WTC11 (cell line): ENCODE data around the gene BFAR. TPM values are rescaled to one million over a fixed set of nuclear protein-coding genes. Genes with fewer than 3 reads are reported as not detected.
"Not testable (repeated sequence)": the region's sequence is repeated elsewhere in the genome, so short reads cannot be mapped to it uniquely, and the experiment has no call there.

Experiments used
- ATAC-seq: fragments of 200-7000 bp; cut with Tn5 transposase; 2 replicates; pipeline ENCODE4 v1.10.0; 2021; ENCODE audit warnings: mild to moderate bottlenecking, moderate library complexity
- CTCF ChIA-PET: fragments of 300-600 bp; sonication (Branson Sonifier 250); formaldehyde crosslinking; loops from one replicate; lab custom pipeline; 2021; ENCODE audit warnings: antibody characterized with exemption; lab: Charles Lee
- POLR2A ChIA-PET: fragments of 350-600 bp; sonication (Branson Sonifier 250); formaldehyde crosslinking; loops from one replicate; lab custom pipeline; 2021; ENCODE audit warnings: antibody characterized with exemption; lab: Charles Lee
- DNase-seq: peaks from one replicate; pipeline ENCODE4 v3.0.0; 2021; ENCODE audit warnings: low spot score
- H3K27ac Mint-ChIP-seq: 2 replicates; pipeline ENCODE4 v1.8.0; 2021; ENCODE audit warnings: mixed read lengths
- H3K27me3 Mint-ChIP-seq: 2 replicates; pipeline ENCODE4 v1.8.0; 2021; ENCODE audit warnings: low read depth, mild to moderate bottlenecking, moderate library complexity, mixed read lengths
- H3K36me3 Mint-ChIP-seq: 2 replicates; pipeline ENCODE4 v1.8.0; 2021; ENCODE audit warnings: mixed read lengths
- H3K4me1 Mint-ChIP-seq: 2 replicates; pipeline ENCODE4 v1.8.0; 2022; ENCODE audit warnings: mixed read lengths
- H3K4me3 Mint-ChIP-seq: 2 replicates; pipeline ENCODE4 v1.8.0; 2021; ENCODE audit warnings: mild to moderate bottlenecking, moderate library complexity, mixed read lengths
- H3K9me3 Mint-ChIP-seq: 2 replicates; pipeline ENCODE4 v1.8.0; 2021; ENCODE audit warnings: mixed read lengths
- FOXK1 ChIP-seq: sonication (generic); formaldehyde crosslinking; IDR thresholded peaks from 2 replicates; pipeline ENCODE4 v1.8.0; 2022; ENCODE audit warnings: mild to moderate bottlenecking, moderate library complexity, missing genetic modification reagents
- GTF2I ChIP-seq: fragments of 250-450 bp; sonication (Bioruptor Pico); conservative IDR thresholded peaks from 2 replicates; pipeline ENCODE4 v1.4.0; 2021; ENCODE audit warnings: mild to moderate bottlenecking
- MYBL2 ChIP-seq: sonication (generic); formaldehyde crosslinking; IDR thresholded peaks from 2 replicates; pipeline ENCODE4 v1.8.1; 2023; ENCODE audit warnings: mild to moderate bottlenecking, moderate library complexity, missing genetic modification reagents
- ZNF263 ChIP-seq: sonication (generic); formaldehyde crosslinking; IDR thresholded peaks from 2 replicates; pipeline ENCODE4 v1.8.1; 2022; ENCODE audit warnings: low read depth, mild to moderate bottlenecking, moderate library complexity, missing genetic modification reagents
- ZNF317 ChIP-seq: sonication (generic); formaldehyde crosslinking; IDR thresholded peaks from 2 replicates; pipeline ENCODE4 v1.8.1; 2023; ENCODE audit warnings: low read depth, mild to moderate bottlenecking, moderate library complexity, missing genetic modification reagents, borderline replicate concordance
- ZNF423 ChIP-seq: fragments of 250-450 bp; sonication (Bioruptor Pico); IDR thresholded peaks from 2 replicates; pipeline ENCODE4 v2.1.2; 2022; ENCODE audit warnings: mild to moderate bottlenecking, moderate library complexity
- ZNF671 ChIP-seq: fragments of 250-450 bp; sonication (Bioruptor Pico); IDR thresholded peaks from 2 replicates; pipeline ENCODE4 v1.8.0; 2021; ENCODE audit warnings: mild to moderate bottlenecking
- total RNA-seq: library from RNA; stranded (reverse); gene quantifications from 3 replicates; pipeline ENCODE4 v1.2.3, GENCODE V29; 2021
- TF ChIP-seq, protein P1 (sequence below): sonication (generic); formaldehyde crosslinking; IDR thresholded peaks from 2 replicates; pipeline ENCODE4 v1.8.0; 2023; ENCODE audit warnings: missing genetic modification reagents, mild to moderate bottlenecking, borderline replicate concordance
- TF ChIP-seq, protein P2 (sequence below): sonication (generic); formaldehyde crosslinking; IDR thresholded peaks from 2 replicates; pipeline ENCODE4 v1.8.0; 2022; ENCODE audit warnings: mild to moderate bottlenecking, missing genetic modification reagents
- TF ChIP-seq, protein P3 (sequence below): sonication (generic); formaldehyde crosslinking; IDR thresholded peaks from 2 replicates; pipeline ENCODE4 v1.8.1; 2023; ENCODE audit warnings: mild to moderate bottlenecking, missing genetic modification reagents, moderate library complexity
- TF ChIP-seq, protein P4 (sequence below): sonication (generic); formaldehyde crosslinking; IDR thresholded peaks from 2 replicates; pipeline ENCODE4 v1.8.1; 2023; ENCODE audit warnings: mild to moderate bottlenecking, moderate library complexity, missing genetic modification reagents
- TF ChIP-seq, protein P5 (sequence below): sonication (generic); formaldehyde crosslinking; IDR thresholded peaks from 2 replicates; pipeline ENCODE4 v1.8.1; 2023; ENCODE audit warnings: mild to moderate bottlenecking, missing genetic modification reagents
- TF ChIP-seq, protein P6 (sequence below): fragments of 250-450 bp; sonication (Bioruptor Pico); IDR thresholded peaks from 2 replicates; pipeline ENCODE4 v1.9.0; 2021; ENCODE audit warnings: moderate library complexity, mild to moderate bottlenecking, inconsistent platforms, borderline replicate concordance
- TF ChIP-seq, protein P7 (sequence below): fragments of 250-450 bp; sonication (Bioruptor Pico); IDR thresholded peaks from 2 replicates; pipeline ENCODE4 v1.9.0; 2021; ENCODE audit warnings: mild to moderate bottlenecking

Gene BFAR
- total RNA-seq, 1 experiment from 2014 or later, result 70.3 TPM

DNA sequence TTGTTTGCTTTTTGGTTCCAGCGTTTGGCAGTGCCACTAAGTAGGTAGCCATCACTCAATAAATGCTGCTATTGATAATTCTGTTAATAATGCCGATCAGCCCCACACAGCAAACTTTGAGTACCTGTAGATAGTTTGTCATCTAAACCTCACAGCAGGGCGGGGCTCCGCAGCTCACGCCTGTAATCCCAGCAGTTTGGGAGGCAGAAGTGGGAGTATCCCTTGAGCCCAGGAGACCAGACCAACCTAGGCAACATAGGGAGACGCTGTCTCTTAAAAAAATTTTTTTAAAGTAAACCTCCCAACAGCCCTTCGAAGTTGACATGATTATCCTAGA is 1.6 kb downstream of the BFAR start (continued):
- TF ChIP-seq, protein P1, sequence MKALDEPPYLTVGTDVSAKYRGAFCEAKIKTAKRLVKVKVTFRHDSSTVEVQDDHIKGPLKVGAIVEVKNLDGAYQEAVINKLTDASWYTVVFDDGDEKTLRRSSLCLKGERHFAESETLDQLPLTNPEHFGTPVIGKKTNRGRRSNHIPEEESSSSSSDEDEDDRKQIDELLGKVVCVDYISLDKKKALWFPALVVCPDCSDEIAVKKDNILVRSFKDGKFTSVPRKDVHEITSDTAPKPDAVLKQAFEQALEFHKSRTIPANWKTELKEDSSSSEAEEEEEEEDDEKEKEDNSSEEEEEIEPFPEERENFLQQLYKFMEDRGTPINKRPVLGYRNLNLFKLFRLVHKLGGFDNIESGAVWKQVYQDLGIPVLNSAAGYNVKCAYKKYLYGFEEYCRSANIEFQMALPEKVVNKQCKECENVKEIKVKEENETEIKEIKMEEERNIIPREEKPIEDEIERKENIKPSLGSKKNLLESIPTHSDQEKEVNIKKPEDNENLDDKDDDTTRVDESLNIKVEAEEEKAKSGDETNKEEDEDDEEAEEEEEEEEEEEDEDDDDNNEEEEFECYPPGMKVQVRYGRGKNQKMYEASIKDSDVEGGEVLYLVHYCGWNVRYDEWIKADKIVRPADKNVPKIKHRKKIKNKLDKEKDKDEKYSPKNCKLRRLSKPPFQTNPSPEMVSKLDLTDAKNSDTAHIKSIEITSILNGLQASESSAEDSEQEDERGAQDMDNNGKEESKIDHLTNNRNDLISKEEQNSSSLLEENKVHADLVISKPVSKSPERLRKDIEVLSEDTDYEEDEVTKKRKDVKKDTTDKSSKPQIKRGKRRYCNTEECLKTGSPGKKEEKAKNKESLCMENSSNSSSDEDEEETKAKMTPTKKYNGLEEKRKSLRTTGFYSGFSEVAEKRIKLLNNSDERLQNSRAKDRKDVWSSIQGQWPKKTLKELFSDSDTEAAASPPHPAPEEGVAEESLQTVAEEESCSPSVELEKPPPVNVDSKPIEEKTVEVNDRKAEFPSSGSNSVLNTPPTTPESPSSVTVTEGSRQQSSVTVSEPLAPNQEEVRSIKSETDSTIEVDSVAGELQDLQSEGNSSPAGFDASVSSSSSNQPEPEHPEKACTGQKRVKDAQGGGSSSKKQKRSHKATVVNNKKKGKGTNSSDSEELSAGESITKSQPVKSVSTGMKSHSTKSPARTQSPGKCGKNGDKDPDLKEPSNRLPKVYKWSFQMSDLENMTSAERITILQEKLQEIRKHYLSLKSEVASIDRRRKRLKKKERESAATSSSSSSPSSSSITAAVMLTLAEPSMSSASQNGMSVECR (CRISPR knock-in tag), result no peak
- no peak for TF ChIP-seq ZNF671 (CRISPR knock-in tag)
- no peak for TF ChIP-seq GTF2I (CRISPR knock-in tag)
- TF ChIP-seq, protein P2, sequence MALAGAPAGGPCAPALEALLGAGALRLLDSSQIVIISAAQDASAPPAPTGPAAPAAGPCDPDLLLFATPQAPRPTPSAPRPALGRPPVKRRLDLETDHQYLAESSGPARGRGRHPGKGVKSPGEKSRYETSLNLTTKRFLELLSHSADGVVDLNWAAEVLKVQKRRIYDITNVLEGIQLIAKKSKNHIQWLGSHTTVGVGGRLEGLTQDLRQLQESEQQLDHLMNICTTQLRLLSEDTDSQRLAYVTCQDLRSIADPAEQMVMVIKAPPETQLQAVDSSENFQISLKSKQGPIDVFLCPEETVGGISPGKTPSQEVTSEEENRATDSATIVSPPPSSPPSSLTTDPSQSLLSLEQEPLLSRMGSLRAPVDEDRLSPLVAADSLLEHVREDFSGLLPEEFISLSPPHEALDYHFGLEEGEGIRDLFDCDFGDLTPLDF (CRISPR knock-in tag), result no peak

DNA sequence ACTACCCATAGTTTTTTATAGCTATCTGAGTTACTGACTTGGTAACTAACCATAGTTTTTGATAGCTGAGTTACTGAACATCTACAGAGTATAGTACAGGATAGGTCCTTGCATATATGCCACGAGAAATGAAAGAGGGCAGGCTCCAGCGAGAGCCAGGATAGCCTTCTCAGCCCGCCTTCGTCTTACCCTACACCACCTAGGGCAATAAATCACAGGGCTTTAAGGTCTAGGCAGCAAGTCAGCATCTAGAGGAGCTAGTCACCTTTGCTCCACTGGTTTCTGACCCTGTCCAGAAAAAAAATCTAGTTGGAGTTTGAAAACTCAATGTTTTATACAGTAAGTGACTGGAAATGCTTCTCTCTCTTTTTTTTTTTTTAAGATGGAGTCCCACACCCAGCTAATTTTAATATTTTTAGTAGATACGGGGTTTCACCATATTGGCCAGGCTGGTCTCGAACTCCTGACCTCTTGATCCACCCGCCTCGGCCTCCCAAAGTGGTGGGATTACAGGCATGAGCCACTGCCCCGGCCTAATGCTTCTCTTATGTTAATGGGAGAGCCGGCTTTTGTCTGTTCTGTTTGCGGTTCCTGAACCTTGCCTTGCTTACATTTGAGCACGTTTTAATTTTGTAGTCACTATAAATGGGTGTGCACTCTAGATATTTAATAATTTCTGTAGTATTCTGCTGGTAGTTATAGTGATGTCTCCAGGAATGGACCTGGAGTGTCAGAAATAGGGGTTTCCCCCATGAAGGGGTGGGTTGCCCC is 2.8 kb downstream of the BFAR start:
- TF ChIP-seq, protein P3, sequence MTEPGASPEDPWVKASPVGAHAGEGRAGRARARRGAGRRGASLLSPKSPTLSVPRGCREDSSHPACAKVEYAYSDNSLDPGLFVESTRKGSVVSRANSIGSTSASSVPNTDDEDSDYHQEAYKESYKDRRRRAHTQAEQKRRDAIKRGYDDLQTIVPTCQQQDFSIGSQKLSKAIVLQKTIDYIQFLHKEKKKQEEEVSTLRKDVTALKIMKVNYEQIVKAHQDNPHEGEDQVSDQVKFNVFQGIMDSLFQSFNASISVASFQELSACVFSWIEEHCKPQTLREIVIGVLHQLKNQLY, result no peak
- TF ChIP-seq MYBL2, result no peak
- Mint-ChIP-seq H3K36me3 (peaks cover 18% of the 10 kb centered on the region), H3K4me3 (peak overlapping the region; percentile 100), H3K9me3 (no peaks in the 10 kb centered on the region), H3K27me3 (no peaks in the 10 kb centered on the region), H3K27ac (peak overlapping the region; percentile 99), H3K4me1 (peaks cover 46% of the 10 kb centered on the region)
- CTCF ChIA-PET, result no interaction called here
- no peak for ATAC-seq
- no peak for DNase-seq
- POLR2A ChIA-PET, result no interaction called here

DNA sequence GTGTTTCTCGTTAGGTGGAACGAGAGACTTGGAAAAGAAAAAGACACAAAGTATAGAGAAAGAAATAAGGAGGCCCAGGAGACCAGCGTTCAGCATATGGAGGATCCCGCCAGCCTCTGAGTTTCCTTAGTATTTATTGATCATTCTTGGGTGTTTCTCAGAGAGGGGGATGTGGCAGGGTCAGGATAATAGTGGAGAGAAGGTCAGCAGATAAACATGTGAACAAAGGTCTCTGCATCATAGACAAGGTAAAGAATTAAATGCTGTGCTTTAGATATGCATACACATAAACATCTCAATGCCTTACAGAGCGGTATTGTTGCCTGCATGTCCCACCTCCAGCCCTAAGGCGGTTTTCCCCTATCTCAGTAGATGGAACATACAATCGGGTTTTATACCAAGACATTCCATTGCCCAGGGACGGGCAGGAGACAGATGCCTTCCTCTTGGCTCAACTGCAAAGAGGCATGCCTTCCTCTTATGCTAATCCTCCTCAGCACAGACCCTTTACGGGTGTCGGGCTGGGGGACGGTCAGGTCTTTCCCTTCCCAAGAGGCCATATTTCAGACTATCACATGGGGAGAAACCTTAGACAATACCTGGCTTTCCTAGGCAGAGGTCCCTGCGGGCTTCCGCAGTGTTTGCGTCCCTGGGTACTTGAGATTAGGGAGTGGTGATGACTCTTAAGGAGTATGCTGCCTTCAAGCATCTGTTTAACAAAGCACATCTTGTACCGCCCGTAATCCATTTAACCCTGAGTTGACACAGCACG is 3.6 kb downstream of the BFAR start:
- POLR2A ChIA-PET, ATAC-seq, H3K9me3 Mint-ChIP-seq, CTCF ChIA-PET, H3K27me3 Mint-ChIP-seq: not testable (repeated sequence)
- peak; percentile 29 for DNase-seq
- Mint-ChIP-seq H3K27ac (peak overlapping the region; percentile 99), H3K4me1 (peaks cover 52% of the 10 kb centered on the region), H3K36me3 (peaks cover 18% of the 10 kb centered on the region), H3K4me3 (peak overlapping the region; percentile 100)

DNA sequence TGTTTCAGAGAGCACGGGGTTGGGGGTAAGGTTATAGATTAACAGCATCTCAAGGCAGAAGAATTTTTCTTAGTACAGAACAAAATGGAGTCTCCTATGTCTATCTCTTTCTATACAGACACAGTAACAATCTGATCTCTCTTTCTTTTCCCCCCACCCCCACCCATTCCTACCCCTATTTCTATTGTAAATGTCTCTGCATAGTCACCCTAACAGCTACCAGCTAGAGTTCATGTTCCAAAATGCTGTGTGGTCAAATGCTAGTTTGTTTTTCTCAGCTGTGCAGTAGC is 4.1 kb downstream of the BFAR start:
- Mint-ChIP-seq H3K4me1 (peaks cover 54% of the 10 kb centered on the region), H3K36me3 (peaks cover 18% of the 10 kb centered on the region), H3K27ac (peak overlapping the region; percentile 99), H3K4me3 (peak overlapping the region; percentile 100)
- POLR2A ChIA-PET, DNase-seq, ATAC-seq, H3K9me3 Mint-ChIP-seq, CTCF ChIA-PET, H3K27me3 Mint-ChIP-seq: not testable (repeated sequence)

DNA sequence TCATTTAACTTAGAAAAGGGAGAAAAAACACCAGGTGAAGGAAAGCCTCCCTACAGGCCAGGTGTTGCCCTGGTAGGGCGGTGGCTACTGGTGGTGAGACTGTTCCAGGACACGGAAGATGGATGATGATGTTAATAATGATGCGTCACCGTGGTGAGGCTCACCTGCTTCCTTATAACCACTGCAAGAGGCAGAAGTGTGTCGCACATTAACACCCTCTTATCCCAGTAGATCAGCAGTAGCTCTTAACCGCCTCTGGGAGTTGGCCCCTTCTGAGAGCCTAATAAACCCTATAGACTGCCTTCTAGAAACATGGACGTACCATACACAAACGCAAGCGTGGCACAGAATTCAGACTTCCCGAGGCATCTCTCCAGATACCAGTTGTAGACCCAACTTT is 7.8 kb downstream of the BFAR start:
- H3K4me1 Mint-ChIP-seq, result peaks cover 45% of the 10 kb centered on the region
- H3K36me3 Mint-ChIP-seq, result peaks cover 30% of the 10 kb centered on the region
- ChIA-PET CTCF (no interaction called here), POLR2A (interaction anchor here (2.1 kb wide), 1 partner anchor 11 kb away, joined by 11 read pairs; the partner anchor contains the start of gene PARN)
- H3K9me3 Mint-ChIP-seq, result no peaks in the 10 kb centered on the region
- H3K27me3 Mint-ChIP-seq, result no peaks in the 10 kb centered on the region
- H3K27ac Mint-ChIP-seq, result peak overlapping the region; percentile 2
- no peak for ATAC-seq
- no peak overlapping the region for H3K4me3 Mint-ChIP-seq
- DNase-seq, result no peak
- TF ChIP-seq, protein P4, sequence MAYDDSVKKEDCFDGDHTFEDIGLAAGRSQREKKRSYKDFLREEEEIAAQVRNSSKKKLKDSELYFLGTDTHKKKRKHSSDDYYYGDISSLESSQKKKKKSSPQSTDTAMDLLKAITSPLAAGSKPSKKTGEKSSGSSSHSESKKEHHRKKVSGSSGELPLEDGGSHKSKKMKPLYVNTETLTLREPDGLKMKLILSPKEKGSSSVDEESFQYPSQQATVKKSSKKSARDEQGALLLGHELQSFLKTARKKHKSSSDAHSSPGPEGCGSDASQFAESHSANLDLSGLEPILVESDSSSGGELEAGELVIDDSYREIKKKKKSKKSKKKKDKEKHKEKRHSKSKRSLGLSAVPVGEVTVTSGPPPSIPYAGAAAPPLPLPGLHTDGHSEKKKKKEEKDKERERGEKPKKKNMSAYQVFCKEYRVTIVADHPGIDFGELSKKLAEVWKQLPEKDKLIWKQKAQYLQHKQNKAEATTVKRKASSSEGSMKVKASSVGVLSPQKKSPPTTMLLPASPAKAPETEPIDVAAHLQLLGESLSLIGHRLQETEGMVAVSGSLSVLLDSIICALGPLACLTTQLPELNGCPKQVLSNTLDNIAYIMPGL (CRISPR knock-in tag), result no peak
- TF ChIP-seq, protein P5, sequence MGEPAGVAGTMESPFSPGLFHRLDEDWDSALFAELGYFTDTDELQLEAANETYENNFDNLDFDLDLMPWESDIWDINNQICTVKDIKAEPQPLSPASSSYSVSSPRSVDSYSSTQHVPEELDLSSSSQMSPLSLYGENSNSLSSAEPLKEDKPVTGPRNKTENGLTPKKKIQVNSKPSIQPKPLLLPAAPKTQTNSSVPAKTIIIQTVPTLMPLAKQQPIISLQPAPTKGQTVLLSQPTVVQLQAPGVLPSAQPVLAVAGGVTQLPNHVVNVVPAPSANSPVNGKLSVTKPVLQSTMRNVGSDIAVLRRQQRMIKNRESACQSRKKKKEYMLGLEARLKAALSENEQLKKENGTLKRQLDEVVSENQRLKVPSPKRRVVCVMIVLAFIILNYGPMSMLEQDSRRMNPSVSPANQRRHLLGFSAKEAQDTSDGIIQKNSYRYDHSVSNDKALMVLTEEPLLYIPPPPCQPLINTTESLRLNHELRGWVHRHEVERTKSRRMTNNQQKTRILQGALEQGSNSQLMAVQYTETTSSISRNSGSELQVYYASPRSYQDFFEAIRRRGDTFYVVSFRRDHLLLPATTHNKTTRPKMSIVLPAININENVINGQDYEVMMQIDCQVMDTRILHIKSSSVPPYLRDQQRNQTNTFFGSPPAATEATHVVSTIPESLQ (CRISPR knock-in tag), result no peak
- TF ChIP-seq, protein P6, sequence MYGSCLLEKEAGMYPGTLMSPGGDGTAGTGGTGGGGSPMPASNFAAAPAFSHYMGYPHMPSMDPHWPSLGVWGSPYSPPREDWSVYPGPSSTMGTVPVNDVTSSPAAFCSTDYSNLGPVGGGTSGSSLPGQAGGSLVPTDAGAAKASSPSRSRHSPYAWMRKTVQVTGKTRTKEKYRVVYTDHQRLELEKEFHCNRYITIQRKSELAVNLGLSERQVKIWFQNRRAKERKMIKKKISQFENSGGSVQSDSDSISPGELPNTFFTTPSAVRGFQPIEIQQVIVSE (CRISPR knock-in tag), result no peak
- TF ChIP-seq ZNF423 (CRISPR knock-in tag) (no peak), ZNF317 (no peak), FOXK1 (CRISPR knock-in tag) (no peak), ZNF263 (CRISPR knock-in tag) (no peak)
- TF ChIP-seq, protein P7, sequence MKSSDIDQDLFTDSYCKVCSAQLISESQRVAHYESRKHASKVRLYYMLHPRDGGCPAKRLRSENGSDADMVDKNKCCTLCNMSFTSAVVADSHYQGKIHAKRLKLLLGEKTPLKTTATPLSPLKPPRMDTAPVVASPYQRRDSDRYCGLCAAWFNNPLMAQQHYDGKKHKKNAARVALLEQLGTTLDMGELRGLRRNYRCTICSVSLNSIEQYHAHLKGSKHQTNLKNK, result no peak
